Measurements from ENCODE around the gene C14orf180.

C14orf180 gene

DNA sequence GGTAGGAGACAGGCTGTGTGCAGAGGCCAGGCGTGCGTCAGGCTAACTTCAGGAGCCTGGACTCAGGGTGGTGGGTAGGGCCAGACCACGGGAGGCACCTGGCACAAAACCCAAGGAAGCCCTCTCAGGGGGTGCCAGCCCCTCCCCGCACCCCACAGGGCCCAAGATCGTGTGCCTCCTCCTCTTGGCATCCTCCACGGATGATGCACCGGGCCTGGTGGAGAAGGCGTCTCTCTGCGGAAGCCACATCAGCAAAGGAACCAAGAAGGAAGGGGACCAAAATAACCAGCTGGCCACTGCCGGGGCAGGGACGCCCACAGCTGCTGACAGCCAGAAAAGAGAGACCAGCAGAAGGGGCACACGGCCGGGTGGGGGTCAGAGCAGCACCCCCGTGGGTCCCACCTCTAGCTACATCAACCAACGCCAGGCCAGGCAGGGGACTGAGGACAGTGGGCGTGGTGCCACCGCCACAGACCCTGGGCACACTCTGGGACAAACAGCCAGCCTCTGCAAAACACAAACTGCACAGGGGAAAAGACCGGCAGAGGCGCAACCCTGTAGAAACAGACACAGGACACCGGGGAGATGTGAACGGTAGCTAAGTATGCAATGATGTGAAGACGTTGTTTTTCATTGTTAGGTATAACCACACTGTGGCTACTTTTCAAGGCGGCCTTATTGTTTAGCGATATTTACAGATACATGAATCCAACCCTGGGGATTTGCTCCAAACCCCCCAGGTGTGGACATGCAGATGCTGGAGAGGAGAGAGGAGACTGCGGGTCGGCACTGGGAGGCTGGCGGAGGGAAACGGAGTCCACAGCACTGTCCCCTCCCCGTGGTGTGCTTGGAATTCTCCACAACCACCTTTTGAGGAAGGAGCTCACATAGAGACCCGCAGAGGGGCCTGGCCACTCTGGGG is 26.1 kb upstream of the C14orf180 start:
- TF ChIP-seq, protein P1, sequence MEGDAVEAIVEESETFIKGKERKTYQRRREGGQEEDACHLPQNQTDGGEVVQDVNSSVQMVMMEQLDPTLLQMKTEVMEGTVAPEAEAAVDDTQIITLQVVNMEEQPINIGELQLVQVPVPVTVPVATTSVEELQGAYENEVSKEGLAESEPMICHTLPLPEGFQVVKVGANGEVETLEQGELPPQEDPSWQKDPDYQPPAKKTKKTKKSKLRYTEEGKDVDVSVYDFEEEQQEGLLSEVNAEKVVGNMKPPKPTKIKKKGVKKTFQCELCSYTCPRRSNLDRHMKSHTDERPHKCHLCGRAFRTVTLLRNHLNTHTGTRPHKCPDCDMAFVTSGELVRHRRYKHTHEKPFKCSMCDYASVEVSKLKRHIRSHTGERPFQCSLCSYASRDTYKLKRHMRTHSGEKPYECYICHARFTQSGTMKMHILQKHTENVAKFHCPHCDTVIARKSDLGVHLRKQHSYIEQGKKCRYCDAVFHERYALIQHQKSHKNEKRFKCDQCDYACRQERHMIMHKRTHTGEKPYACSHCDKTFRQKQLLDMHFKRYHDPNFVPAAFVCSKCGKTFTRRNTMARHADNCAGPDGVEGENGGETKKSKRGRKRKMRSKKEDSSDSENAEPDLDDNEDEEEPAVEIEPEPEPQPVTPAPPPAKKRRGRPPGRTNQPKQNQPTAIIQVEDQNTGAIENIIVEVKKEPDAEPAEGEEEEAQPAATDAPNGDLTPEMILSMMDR (IDR thresholded peaks at IDR 0.05; ENCODE audit: low read depth, low read length), result no peak
- no peaks in the 10 kb centered on the region for H3K27me3 ChIP-seq

DNA sequence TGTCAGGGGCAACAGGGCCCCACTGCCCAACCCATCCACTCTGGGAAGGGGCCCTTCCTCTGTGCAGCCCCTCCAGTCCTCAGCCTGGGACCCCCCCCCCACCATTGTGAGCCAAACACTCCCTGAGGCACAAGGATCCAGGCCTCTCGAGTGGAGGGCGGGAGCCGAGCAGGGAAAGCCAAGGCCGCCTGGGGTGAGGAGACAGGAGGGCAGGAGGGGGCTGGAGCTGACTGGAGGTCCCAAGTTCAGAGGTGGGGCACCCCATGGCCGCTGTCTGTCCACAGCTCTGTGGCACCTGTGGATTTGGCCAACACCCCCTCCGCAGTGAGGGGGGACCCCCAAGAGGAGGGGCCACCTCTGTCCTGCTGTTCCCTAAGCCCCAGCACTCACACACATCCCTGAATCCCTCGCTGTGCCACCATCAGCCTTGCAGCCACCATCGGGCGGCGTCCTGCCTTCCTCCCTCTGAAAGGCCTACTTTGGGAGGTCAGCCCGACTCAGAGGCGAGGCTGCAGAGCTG is 25.4 kb upstream of the C14orf180 start:
- peak; percentile 10 for DNase-seq
- H3K9me3 ChIP-seq, result no peaks in the 10 kb centered on the region
- H3K36me3 ChIP-seq, result no peaks in the 10 kb centered on the region
- TF ChIP-seq, protein P1 (IDR thresholded peaks at IDR 0.05; ENCODE audit: low read depth, low read length), result no peak
- H3K4me3 ChIP-seq (ENCODE audit: low read depth, low read length), result no peak overlapping the region
- no peaks in the 10 kb centered on the region for H3K27me3 ChIP-seq
- H3K4me1 ChIP-seq, result peaks cover 16% of the 10 kb centered on the region; the same call in 1 of the 2 replicates

More for the DNA sequence above, 26.1 kb upstream of the C14orf180 start:
- no peaks in the 10 kb centered on the region for H3K36me3 ChIP-seq
- no peaks in the 10 kb centered on the region for H3K9me3 ChIP-seq
- DNase-seq, result peak; percentile 2
- peaks cover 16% of the 10 kb centered on the region; the same call in 1 of the 2 replicates for H3K4me1 ChIP-seq
- H3K4me3 ChIP-seq (ENCODE audit: low read depth, low read length), result no peak overlapping the region

DNA sequence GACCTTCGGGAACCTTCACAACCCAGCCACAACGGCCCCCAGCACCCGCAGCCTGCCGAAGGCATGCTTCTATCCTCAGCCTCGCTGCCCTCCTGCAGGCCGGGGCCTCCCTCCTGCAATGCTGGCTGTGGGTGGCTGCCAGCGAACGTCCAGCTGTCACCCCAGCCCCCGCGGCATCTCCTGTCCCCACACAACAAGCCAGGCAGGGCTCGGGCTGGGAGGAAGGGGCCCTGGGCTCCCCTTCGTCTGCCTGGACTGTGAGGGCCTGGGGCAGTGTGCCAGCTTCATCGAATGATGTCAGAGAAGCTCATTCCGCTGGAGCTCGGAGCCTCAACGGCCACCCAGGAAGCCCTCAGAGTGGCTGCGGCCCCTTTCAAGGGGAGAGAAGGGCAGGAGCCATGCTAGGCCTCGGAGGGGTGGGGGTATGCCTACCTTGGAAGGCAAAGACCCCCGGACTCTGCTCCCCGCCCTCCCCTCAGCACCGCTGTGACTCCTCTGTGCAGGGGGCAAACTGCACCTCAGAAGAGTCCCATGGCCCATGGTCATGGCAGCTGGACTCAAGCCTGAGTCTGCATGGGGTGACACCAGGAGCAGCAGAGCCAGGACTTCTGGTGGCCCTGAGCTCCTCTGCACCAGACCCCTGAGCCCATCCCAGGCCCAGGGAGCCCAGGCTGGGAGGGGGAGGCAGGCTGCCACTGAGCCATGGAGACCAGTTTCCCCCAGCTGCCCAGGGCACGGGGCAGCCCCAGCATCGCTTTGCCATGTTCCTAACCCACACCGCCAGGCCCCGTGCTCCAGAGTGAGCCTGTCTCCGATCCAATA is 24.7 kb upstream of the C14orf180 start:
- Histone ChIP-seq H3K4me1 (peaks cover 16% of the 10 kb centered on the region; the same call in 1 of the 2 replicates), H3K36me3 (no peaks in the 10 kb centered on the region), H3K27me3 (no peaks in the 10 kb centered on the region), H3K4me3 (ENCODE audit: low read depth, low read length) (no peak overlapping the region), H3K9me3 (no peaks in the 10 kb centered on the region)
- TF ChIP-seq, protein P1 (IDR thresholded peaks at IDR 0.05; ENCODE audit: low read depth, low read length), result no peak
- DNase-seq, result peak; percentile 33

DNA sequence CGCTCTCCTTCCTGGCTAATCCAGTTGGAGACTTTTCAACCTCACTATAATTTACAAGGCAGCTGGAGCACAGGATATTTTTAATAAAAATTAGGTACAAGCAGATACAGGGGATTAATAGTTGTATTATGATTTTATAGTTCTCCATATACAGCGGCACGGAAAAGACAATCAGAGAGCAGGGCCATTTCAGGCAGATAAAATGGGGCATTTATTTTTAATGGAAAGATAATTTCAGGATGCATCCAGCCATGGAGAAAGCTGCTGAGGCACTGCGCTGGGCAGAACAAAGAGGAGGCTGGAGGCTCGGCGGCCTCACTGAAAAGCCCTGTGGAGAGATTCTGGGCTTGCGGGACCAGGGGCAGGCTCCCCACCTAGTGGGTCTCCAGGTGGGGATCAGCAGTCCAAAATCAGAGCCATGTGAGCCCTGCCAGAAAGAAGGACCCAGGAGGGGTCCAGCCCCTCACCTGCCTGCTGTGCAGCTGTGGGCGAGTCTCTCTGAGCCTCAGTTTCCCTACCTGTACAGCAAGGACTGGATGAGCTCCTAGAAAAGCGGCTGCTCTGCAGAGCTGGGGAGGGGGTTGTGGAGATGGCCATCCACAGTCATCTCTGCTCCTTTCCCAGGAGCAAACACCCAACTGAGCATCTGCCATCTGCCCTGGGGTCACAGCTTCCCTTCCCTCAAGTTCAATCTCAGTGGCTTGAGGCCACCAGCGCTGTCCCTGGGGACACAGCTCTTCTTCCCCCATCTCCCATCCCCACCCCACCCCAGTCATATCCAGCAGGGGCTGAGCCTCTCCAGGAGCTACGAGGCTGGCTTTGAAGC is 23.9 kb upstream of the C14orf180 start:
- Histone ChIP-seq H3K9me3 (no peaks in the 10 kb centered on the region), H3K36me3 (no peaks in the 10 kb centered on the region), H3K4me1 (peaks cover 16% of the 10 kb centered on the region; the same call in 1 of the 2 replicates), H3K27me3 (no peaks in the 10 kb centered on the region), H3K4me3 (ENCODE audit: low read depth, low read length) (no peak overlapping the region)
- peak; percentile 11 for DNase-seq
- TF ChIP-seq, protein P1 (IDR thresholded peaks at IDR 0.05; ENCODE audit: low read depth, low read length), result no peak

DNA sequence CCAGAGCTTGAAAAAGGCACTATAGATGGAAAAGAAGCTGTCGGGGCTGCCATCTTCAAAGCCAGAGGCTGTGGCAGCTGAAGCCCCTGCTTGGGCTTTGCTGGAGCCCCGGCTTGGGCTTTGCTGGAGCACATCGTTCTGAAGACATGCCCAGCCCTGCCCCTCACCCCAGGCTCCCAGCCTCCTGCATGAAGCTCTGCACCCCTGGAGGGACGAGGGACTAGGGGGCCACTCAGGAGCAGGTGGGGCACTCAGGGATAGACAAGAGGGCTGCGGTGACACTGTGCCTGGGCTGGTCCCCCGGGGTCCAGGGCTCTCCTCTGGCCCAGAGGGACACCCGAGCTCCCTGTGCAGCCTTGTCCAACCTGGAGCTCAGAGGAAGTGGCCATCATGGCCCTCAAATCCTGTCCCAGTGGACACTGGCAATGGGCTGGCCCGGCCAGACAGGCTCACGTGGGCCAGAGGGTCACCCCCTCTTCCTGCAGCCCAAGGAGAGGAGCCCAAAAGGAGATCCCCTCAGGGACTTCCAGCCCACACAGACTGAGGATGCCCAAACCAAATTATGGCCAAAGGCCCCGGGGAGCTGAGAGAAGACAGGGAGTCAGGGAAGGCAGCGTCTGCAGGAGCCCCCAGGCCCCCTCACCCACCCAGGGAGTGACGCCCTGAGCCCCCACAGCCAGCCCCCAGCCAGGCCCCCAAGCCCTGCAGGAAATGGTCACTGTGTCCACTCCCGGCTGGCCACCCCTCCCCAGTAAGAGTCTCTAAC is 23.1 kb upstream of the C14orf180 start:
- Histone ChIP-seq H3K36me3 (no peaks in the 10 kb centered on the region), H3K27me3 (no peaks in the 10 kb centered on the region), H3K4me3 (ENCODE audit: low read depth, low read length) (no peak overlapping the region), H3K4me1 (peaks cover 21% of the 10 kb centered on the region), H3K9me3 (no peaks in the 10 kb centered on the region)
- peak; percentile 4 for DNase-seq
- TF ChIP-seq, protein P1 (IDR thresholded peaks at IDR 0.05; ENCODE audit: low read depth, low read length), result no peak

Data from BE2C (cell line).